ENCODE results near the gene PPFIBP1.

PPFIBP1 gene

GRCh38 chr12:27523305-27523641 lies 733 bp upstream of the PPFIBP1 start:
- H3K27me3 Mint-ChIP-seq, result peaks cover 19% of the 10 kb centered on the region
- peaks cover 26% of the 10 kb centered on the region for H3K4me1 Mint-ChIP-seq (ENCODE audit: low read depth)
- H3K9me3 Mint-ChIP-seq, result no peaks in the 10 kb centered on the region
- peaks cover 8% of the 10 kb centered on the region for H3K36me3 Mint-ChIP-seq (ENCODE audit: low read depth)
- H3K27ac Mint-ChIP-seq, result peak overlapping the region; percentile 94
- H3K4me3 Mint-ChIP-seq, result peak overlapping the region; percentile 89
- DNase-seq, result no peak

- Mint-ChIP-seq H3K4me3 (peak overlapping the region; percentile 89), H3K9me3 (no peaks in the 10 kb centered on the region), H3K27me3 (peaks cover 16% of the 10 kb centered on the region), H3K27ac (no peak overlapping the region), H3K36me3 (ENCODE audit: low read depth) (peaks cover 8% of the 10 kb centered on the region), H3K4me1 (ENCODE audit: low read depth) (peaks cover 26% of the 10 kb centered on the region)
- DNase-seq, result no peak
Measured at GRCh38 chr12:27524494-27524835, 459 bp downstream of the PPFIBP1 start.

- Mint-ChIP-seq H3K4me3 (peak overlapping the region; percentile 89), H3K36me3 (ENCODE audit: low read depth) (peaks cover 8% of the 10 kb centered on the region), H3K27me3 (peaks cover 11% of the 10 kb centered on the region), H3K4me1 (ENCODE audit: low read depth) (peaks cover 27% of the 10 kb centered on the region), H3K27ac (no peak overlapping the region), H3K9me3 (no peaks in the 10 kb centered on the region)
- no peak for DNase-seq
Measured at GRCh38 chr12:27524839-27525753, 1.1 kb downstream of the PPFIBP1 start.

GRCh38 chr12:27527512-27527911 lies 3.5 kb downstream of the PPFIBP1 start:
- Mint-ChIP-seq H3K4me1 (ENCODE audit: low read depth) (peaks cover 36% of the 10 kb centered on the region), H3K4me3 (no peak overlapping the region), H3K36me3 (ENCODE audit: low read depth) (peaks cover 8% of the 10 kb centered on the region), H3K27ac (no peak overlapping the region), H3K27me3 (peaks cover 9% of the 10 kb centered on the region), H3K9me3 (no peaks in the 10 kb centered on the region)
- DNase-seq, result no peak

GRCh38 chr12:27528788-27529187 lies 4.8 kb downstream of the PPFIBP1 start:
- Mint-ChIP-seq H3K4me1 (ENCODE audit: low read depth) (peaks cover 33% of the 10 kb centered on the region), H3K36me3 (ENCODE audit: low read depth) (peaks cover 5% of the 10 kb centered on the region), H3K9me3 (no peaks in the 10 kb centered on the region), H3K27me3 (peaks cover 9% of the 10 kb centered on the region), H3K27ac (no peak overlapping the region), H3K4me3 (no peak overlapping the region)
- no peak for DNase-seq

GRCh38 chr12:27530157-27530922 lies 6.3 kb downstream of the PPFIBP1 start:
- peaks cover 38% of the 10 kb centered on the region for H3K4me1 Mint-ChIP-seq (ENCODE audit: low read depth)
- H3K4me3 Mint-ChIP-seq, result no peak overlapping the region
- no peak for DNase-seq
- peaks cover 6% of the 10 kb centered on the region for H3K27me3 Mint-ChIP-seq
- no peak overlapping the region for H3K27ac Mint-ChIP-seq
- H3K36me3 Mint-ChIP-seq (ENCODE audit: low read depth), result no peaks in the 10 kb centered on the region
- no peaks in the 10 kb centered on the region for H3K9me3 Mint-ChIP-seq

GRCh38 chr12:27531896-27532295 lies 7.9 kb downstream of the PPFIBP1 start:
- DNase-seq, result no peak
- Mint-ChIP-seq H3K36me3 (ENCODE audit: low read depth) (no peaks in the 10 kb centered on the region), H3K27ac (no peak overlapping the region), H3K9me3 (no peaks in the 10 kb centered on the region), H3K4me3 (no peak overlapping the region), H3K27me3 (no peaks in the 10 kb centered on the region), H3K4me1 (ENCODE audit: low read depth) (peaks cover 42% of the 10 kb centered on the region)

- peak overlapping the region; percentile 81 for H3K27ac Mint-ChIP-seq
- no peaks in the 10 kb centered on the region for H3K27me3 Mint-ChIP-seq
- no peaks in the 10 kb centered on the region for H3K9me3 Mint-ChIP-seq
- peak overlapping the region; percentile 39 for H3K4me3 Mint-ChIP-seq
- no peak for DNase-seq
- no peaks in the 10 kb centered on the region for H3K36me3 Mint-ChIP-seq (ENCODE audit: low read depth)
- peaks cover 44% of the 10 kb centered on the region for H3K4me1 Mint-ChIP-seq (ENCODE audit: low read depth)
Measured at GRCh38 chr12:27534060-27534764, 10.2 kb downstream of the PPFIBP1 start.

GRCh38 chr12:27534765-27535161 lies 10.8 kb downstream of the PPFIBP1 start:
- peaks cover 44% of the 10 kb centered on the region for H3K4me1 Mint-ChIP-seq (ENCODE audit: low read depth)
- no peaks in the 10 kb centered on the region for H3K36me3 Mint-ChIP-seq (ENCODE audit: low read depth)
- no peak for DNase-seq
- H3K9me3 Mint-ChIP-seq, result no peaks in the 10 kb centered on the region
- H3K4me3 Mint-ChIP-seq, result peak overlapping the region; percentile 39
- H3K27me3 Mint-ChIP-seq, result no peaks in the 10 kb centered on the region
- peak overlapping the region; percentile 81 for H3K27ac Mint-ChIP-seq

- Mint-ChIP-seq H3K9me3 (no peaks in the 10 kb centered on the region), H3K4me3 (no peak overlapping the region), H3K4me1 (ENCODE audit: low read depth) (peaks cover 40% of the 10 kb centered on the region), H3K27me3 (no peaks in the 10 kb centered on the region), H3K27ac (no peak overlapping the region), H3K36me3 (ENCODE audit: low read depth) (no peaks in the 10 kb centered on the region)
- no peak for DNase-seq
Measured at GRCh38 chr12:27535318-27535717, 11.3 kb downstream of the PPFIBP1 start.

- H3K36me3 Mint-ChIP-seq (ENCODE audit: low read depth), result no peaks in the 10 kb centered on the region
- H3K27me3 Mint-ChIP-seq, result no peaks in the 10 kb centered on the region
- no peak overlapping the region for H3K27ac Mint-ChIP-seq
- H3K9me3 Mint-ChIP-seq, result no peaks in the 10 kb centered on the region
- no peak for DNase-seq
- H3K4me3 Mint-ChIP-seq, result no peak overlapping the region
- H3K4me1 Mint-ChIP-seq (ENCODE audit: low read depth), result peaks cover 31% of the 10 kb centered on the region
Measured at GRCh38 chr12:27537855-27538675, 14.1 kb downstream of the PPFIBP1 start.

- Mint-ChIP-seq H3K27me3 (peaks cover 3% of the 10 kb centered on the region), H3K4me1 (ENCODE audit: low read depth) (peaks cover 22% of the 10 kb centered on the region), H3K27ac (no peak overlapping the region), H3K4me3 (no peak overlapping the region), H3K9me3 (no peaks in the 10 kb centered on the region), H3K36me3 (ENCODE audit: low read depth) (no peaks in the 10 kb centered on the region)
- no peak for DNase-seq
Measured at GRCh38 chr12:27539191-27539631, 15.2 kb downstream of the PPFIBP1 start.

GRCh38 chr12:27541031-27541719 lies 17.2 kb downstream of the PPFIBP1 start:
- Mint-ChIP-seq H3K27ac (no peak overlapping the region), H3K27me3 (peaks cover 7% of the 10 kb centered on the region), H3K4me1 (ENCODE audit: low read depth) (peaks cover 3% of the 10 kb centered on the region), H3K9me3 (no peaks in the 10 kb centered on the region), H3K4me3 (no peak overlapping the region), H3K36me3 (ENCODE audit: low read depth) (no peaks in the 10 kb centered on the region)
- DNase-seq, result no peak
